C4-2B (cell line): Measurements from ENCODE around the gene KDM1A.

Experiments used
- ZFX ChIP-seq: fragments of 450-650 bp; IDR thresholded peaks from 2 replicates; pipeline ENCODE4 v1.6.1; 2017
- TF ChIP-seq, protein P1 (sequence below): fragments of 450-650 bp; conservative IDR thresholded peaks from 2 replicates; pipeline ENCODE4 v1.5.1; 2017; ENCODE audit warnings: mild to moderate bottlenecking

DNA sequence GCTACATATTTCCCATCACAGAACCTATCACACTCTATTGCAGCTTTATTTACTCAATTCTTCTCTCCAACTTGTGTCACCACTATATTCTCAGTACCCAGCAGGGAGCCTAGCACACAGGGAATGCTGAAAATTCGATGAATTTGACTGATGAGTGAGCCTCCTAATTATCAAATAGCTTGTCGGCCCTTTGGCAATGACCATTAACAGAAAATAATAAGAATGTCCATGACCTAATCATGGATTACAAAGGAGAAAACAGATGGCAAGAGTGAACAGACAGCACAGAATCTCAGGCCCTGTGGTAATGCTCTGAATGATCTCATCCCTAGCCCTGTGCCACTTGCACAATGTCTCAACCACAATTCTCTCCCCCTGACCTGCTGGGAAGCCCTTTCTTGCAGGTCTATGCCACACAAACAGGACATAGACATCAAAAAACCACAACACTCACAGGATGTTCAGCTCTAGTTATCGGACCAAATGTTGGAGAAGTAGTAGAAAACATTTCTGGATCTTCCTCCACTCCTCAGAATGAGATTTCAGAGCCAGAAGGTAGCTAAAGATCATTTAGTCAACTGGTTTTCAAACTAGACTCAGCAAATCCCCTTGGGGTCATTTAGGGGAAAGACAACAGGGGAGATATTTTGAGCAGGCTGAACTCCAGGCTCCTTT, 80.9 kb downstream of the KDM1A start:
- TF ChIP-seq, protein P1, sequence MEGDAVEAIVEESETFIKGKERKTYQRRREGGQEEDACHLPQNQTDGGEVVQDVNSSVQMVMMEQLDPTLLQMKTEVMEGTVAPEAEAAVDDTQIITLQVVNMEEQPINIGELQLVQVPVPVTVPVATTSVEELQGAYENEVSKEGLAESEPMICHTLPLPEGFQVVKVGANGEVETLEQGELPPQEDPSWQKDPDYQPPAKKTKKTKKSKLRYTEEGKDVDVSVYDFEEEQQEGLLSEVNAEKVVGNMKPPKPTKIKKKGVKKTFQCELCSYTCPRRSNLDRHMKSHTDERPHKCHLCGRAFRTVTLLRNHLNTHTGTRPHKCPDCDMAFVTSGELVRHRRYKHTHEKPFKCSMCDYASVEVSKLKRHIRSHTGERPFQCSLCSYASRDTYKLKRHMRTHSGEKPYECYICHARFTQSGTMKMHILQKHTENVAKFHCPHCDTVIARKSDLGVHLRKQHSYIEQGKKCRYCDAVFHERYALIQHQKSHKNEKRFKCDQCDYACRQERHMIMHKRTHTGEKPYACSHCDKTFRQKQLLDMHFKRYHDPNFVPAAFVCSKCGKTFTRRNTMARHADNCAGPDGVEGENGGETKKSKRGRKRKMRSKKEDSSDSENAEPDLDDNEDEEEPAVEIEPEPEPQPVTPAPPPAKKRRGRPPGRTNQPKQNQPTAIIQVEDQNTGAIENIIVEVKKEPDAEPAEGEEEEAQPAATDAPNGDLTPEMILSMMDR, result no peak
- no peak for TF ChIP-seq ZFX
